GM18519 (cell line): ENCODE measurements around the gene OR12D3.
"Not testable (repeated sequence)": the region's sequence is repeated elsewhere in the genome, so short reads cannot be mapped to it uniquely, and the experiment has no call there.

ENCODE experiments used
- ATAC-seq: cut with Tn5 transposase; IDR thresholded peaks from one replicate; pipeline ENCODE4 v1.9.1; 2021; ENCODE audit warnings: mild to moderate bottlenecking, moderate library complexity; ENCODE audit not compliant: unreplicated experiment, low FRiP score

Gene OR12D3

GRCh38 chr6:29375191-29375590, at the start of gene OR12D3:
Gene OR12D3, minus strand, starts transcription at chr6:29375291. Its CDS starts 4 bp downstream, at chr6:29375287.
- no peak for ATAC-seq

GRCh38 chr6:29424575-29424974, 49.5 kb upstream of the OR12D3 start:
- ATAC-seq: no peak

GRCh38 chr6:29424168-29424567, 49.1 kb upstream of the OR12D3 start:
- ATAC-seq: no peak

- no peak for ATAC-seq
Measured at GRCh38 chr6:29419516-29419915, 44.4 kb upstream of the OR12D3 start.

GRCh38 chr6:29414588-29414987, 39.5 kb upstream of the OR12D3 start, which contains the start of gene OR12D1:
Gene OR12D1, plus strand, starts transcription at chr6:29414928.
- ATAC-seq: no peak

GRCh38 chr6:29403801-29404200, 28.7 kb upstream of the OR12D3 start:
- ATAC-seq: no peak

- no peak for ATAC-seq
Measured at GRCh38 chr6:29399525-29399924, 24.4 kb upstream of the OR12D3 start.

GRCh38 chr6:29395331-29395730, 20.2 kb upstream of the OR12D3 start, which contains the start of gene OR12D2:
Gene OR12D2, plus strand, starts transcription at chr6:29395631. Its CDS starts 1,069 bp downstream, at chr6:29396700.
- no peak for ATAC-seq

GRCh38 chr6:29388533-29388932, 13.4 kb upstream of the OR12D3 start:
- ATAC-seq: no peak

GRCh38 chr6:29376003-29376402, 912 bp upstream of the OR12D3 start:
- no peak for ATAC-seq

- ATAC-seq: no peak
Measured at GRCh38 chr6:29368765-29369164, 6.3 kb downstream of the OR12D3 start, which contains the start of gene OR5V1. Gene OR5V1, minus strand, starts transcription at chr6:29368865. Its CDS starts 12,670 bp downstream, at chr6:29356195.

- no peak for ATAC-seq
Measured at GRCh38 chr6:29355603-29356002, 19.5 kb downstream of the OR12D3 start.

- ATAC-seq: no peak
Measured at GRCh38 chr6:29354980-29355379, 20.1 kb downstream of the OR12D3 start.

GRCh38 chr6:29349348-29349747, 25.7 kb downstream of the OR12D3 start:
- ATAC-seq: not testable (repeated sequence)

- no peak for ATAC-seq
Measured at GRCh38 chr6:29345380-29345779, 29.7 kb downstream of the OR12D3 start.

- no peak for ATAC-seq
Measured at GRCh38 chr6:29336269-29336668, 38.8 kb downstream of the OR12D3 start.

GRCh38 chr6:29332676-29333075, 42.4 kb downstream of the OR12D3 start:
- ATAC-seq: no peak

- no peak for ATAC-seq
Measured at GRCh38 chr6:29325777-29326176, 49.3 kb downstream of the OR12D3 start.
